ENCODE measurements around the gene SAMD10. TPM values are rescaled to one million over a fixed set of nuclear protein-coding genes. Genes with fewer than 3 reads are reported as not detected.

The SAMD10 gene
- total and polyA plus RNA-seq, 2 of the 8 experiments (the other 6 are each of a cell fraction or from before 2014, with no cell fraction given): 3.0 to 5.2 TPM

DNA sequence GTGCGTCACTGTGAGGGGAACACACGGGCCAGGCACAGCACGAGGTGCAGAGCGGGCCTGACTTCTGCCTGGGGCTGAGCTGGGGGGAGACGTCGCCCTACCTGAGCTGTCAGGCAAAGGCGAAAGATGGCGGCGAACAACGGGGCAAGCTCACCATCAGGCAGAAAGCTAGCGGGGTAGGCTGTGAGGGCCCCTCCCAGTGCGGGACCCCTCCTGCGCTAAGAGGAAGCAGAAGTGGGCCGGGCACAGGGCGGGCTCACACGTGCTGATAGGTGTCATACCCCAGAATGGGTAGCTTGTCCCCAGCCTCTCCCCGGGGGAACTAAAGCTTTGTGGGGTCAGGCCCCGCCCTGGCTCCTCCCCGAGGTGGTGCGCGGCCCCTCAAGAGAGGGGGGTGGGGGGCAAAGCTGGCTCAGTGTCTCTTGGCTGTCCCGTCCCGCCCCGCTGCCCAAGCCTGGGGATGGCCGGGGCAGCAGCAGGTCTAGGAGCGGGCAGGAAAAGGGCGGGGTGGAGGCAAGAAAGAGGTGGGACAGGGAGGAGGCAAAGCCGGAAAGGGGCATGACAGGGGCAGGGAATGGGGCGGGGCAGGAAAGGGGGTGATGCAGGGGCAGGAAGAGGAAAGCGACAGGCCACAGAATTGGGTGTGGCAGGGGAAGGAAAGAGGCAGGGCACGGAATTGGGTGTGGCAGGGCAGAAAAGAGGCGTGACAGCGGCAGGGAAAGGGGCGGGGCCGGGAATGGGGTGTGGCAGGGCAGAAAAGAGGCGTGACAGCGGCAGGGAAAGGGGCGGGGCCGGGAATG, 38.0 kb downstream of the SAMD10 start (continued):
- no peak for TF ChIP-seq TBP (IDR thresholded peaks at IDR 0.05; ENCODE audit: low read depth, low read length)
- no peak for TF ChIP-seq RFX5 (IDR thresholded peaks at IDR 0.05; ENCODE audit: borderline replicate concordance, low read depth, low read length)
- peak; percentile 98 for TF ChIP-seq YY1 (IDR thresholded peaks at IDR 0.05; ENCODE audit: low read depth, low read length)
- TF ChIP-seq BRCA1 (IDR thresholded peaks at IDR 0.05; ENCODE audit: low read depth, low read length): no peak
- TF ChIP-seq NANOG (IDR thresholded peaks at IDR 0.05; ENCODE audit: insufficient read depth, low read depth, low read length, poor library complexity, severe bottlenecking): no peak
- no peak for TF ChIP-seq ATF2 (IDR thresholded peaks at IDR 0.05; ENCODE audit: low read length)
- no peak for TF ChIP-seq HDAC6 (IDR thresholded peaks at IDR 0.05; ENCODE audit: low read depth, low read length)
- no peak for TF ChIP-seq RAD21 (IDR thresholded peaks at IDR 0.05 in 1 of 2, conservative IDR thresholded peaks at IDR 0.05 in 1 of 2; ENCODE audit: low read depth in 2 of 2, low read length in 2 of 2)
- no peak for TF ChIP-seq E2F6 (IDR thresholded peaks at IDR 0.05)
- TF ChIP-seq TEAD4 (IDR thresholded peaks at IDR 0.05; ENCODE audit: low read depth, low read length): no peak
- no peak for TF ChIP-seq TCF12 (IDR thresholded peaks at IDR 0.05; ENCODE audit: low read depth, low read length)
- TF ChIP-seq TAF7 (optimal IDR thresholded peaks at IDR 0.05; ENCODE audit: borderline replicate concordance, low read depth, low read length): no peak
- TF ChIP-seq POLR2AphosphoS5 (IDR thresholded peaks at IDR 0.05; ENCODE audit: low read depth, low read length): peak; percentile 36; the same call in 1 of the 2 replicates
- TF ChIP-seq MAFK (IDR thresholded peaks at IDR 0.05; ENCODE audit: low read depth, low read length): no peak
- no peak for TF ChIP-seq CHD1 (IDR thresholded peaks at IDR 0.05; ENCODE audit: low read depth, low read length)

Measured in H1 (cell line).